CD14-positive monocyte (primary cell): ENCODE measurements around the gene C17orf114.
A peak's percentile ranks its signal among the peaks of the same experiment; 100 is the strongest.

Experiments used
- DNase-seq, 3 donors: peaks; one replicate each; pipeline ENCODE4 v3.0.0-alpha.2; 2011 to 2022
- H2AFZ ChIP-seq: 2 replicates; pipeline ENCODE4 v1.6.0; 2012; ENCODE audit warnings: mild to moderate bottlenecking, low read depth, low read length, inconsistent platforms; ENCODE audit not compliant: insufficient read depth, poor library complexity, severe bottlenecking
- H3K27ac ChIP-seq, 2 donors: 1 replicate in 1 of 2; 2 replicates in 1 of 2; pipeline ENCODE4 v1.5.1; 2012 to 2013; ENCODE audit warnings: low read length in 2 of 2, control low read depth in 1 of 2, inconsistent platforms in 1 of 2, low read depth in 1 of 2, mild to moderate bottlenecking in 1 of 2
- H3K27me3 ChIP-seq, 2 donors: one replicate each; pipeline versions ENCODE4 v1.6.0 to v1.6.1; 2011 to 2013; ENCODE audit warnings: low read length in 2 of 2; ENCODE audit not compliant: control insufficient read depth in 2 of 2, insufficient read depth in 2 of 2
- H3K36me3 ChIP-seq, 2 donors: replicated peaks in 1 of 2; 1 replicate in 1 of 2; 2 replicates in 1 of 2; pipeline versions ENCODE4 v1.5.1 to v1.6.1; 2012 to 2013; ENCODE audit warnings: low read length in 2 of 2, control low read depth in 1 of 2, inconsistent platforms in 1 of 2, mild to moderate bottlenecking in 1 of 2; ENCODE audit not compliant: insufficient read depth in 2 of 2, control insufficient read depth in 1 of 2
- H3K4me1 ChIP-seq, 2 donors: 1 replicate in 1 of 2; 2 replicates in 1 of 2; pipeline versions ENCODE4 v1.5.1 to v1.6.1; 2012 to 2013; ENCODE audit warnings: low read length in 2 of 2, control low read depth in 1 of 2, inconsistent platforms in 1 of 2, mild to moderate bottlenecking in 1 of 2, moderate library complexity in 1 of 2; ENCODE audit not compliant: insufficient read depth in 2 of 2, control insufficient read depth in 1 of 2
- H3K4me2 ChIP-seq: replicated peaks from 2 replicates; pipeline ENCODE3; 2012; ENCODE audit warnings: low read length, moderate library complexity, mild to moderate bottlenecking; ENCODE audit not compliant: poor library complexity, severe bottlenecking; ENCODE audit errors: extremely low read depth
- H3K4me3 ChIP-seq, 3 experiments: fragments of 200-600 bp in 1 of 3; sonication (generic) in 1 of 3; replicated peaks in 1 of 3; 1 replicate in 2 of 3; 2 replicates in 1 of 3; pipeline ENCODE4 v1.5.1; 2011 to 2013; ENCODE audit warnings: low read length in 3 of 3, mild to moderate bottlenecking in 3 of 3, control low read depth in 2 of 3, low read depth in 2 of 3, inconsistent platforms in 1 of 3, moderate library complexity in 1 of 3
- H3K79me2 ChIP-seq: 2 replicates; pipeline ENCODE4 v1.6.0; 2012; ENCODE audit warnings: mild to moderate bottlenecking, control low read depth, inconsistent platforms, low read length, moderate library complexity; ENCODE audit not compliant: insufficient read depth
- H3K9ac ChIP-seq: 2 replicates; pipeline ENCODE4 v1.6.0; 2017; ENCODE audit warnings: low read length, mild to moderate bottlenecking; ENCODE audit not compliant: insufficient read depth, poor library complexity, severe bottlenecking
- H3K9me3 ChIP-seq, 2 donors: replicated peaks in 1 of 2; 1 replicate in 1 of 2; 2 replicates in 1 of 2; pipeline versions ENCODE4 v1.5.1 to v1.6.1; 2012 to 2013; ENCODE audit warnings: low read length in 2 of 2, control low read depth in 1 of 2; ENCODE audit not compliant: control insufficient read depth in 1 of 2, insufficient read depth in 1 of 2
- H4K20me1 ChIP-seq: 2 replicates; pipeline ENCODE4 v1.6.0; 2012; ENCODE audit warnings: mild to moderate bottlenecking, low read length, control low read depth, moderate library complexity; ENCODE audit not compliant: insufficient read depth
- H3K27ac Mint-ChIP-seq, 7 donors: one replicate each; pipeline ENCODE4 v1.8.0; 2020; ENCODE audit warnings: mild to moderate bottlenecking in 7 of 7, mixed read lengths in 7 of 7, moderate library complexity in 6 of 7, inconsistent platforms in 2 of 7
- H3K27me3 Mint-ChIP-seq, 3 donors: one replicate each; pipeline ENCODE4 v1.8.0; 2021 to 2022; ENCODE audit warnings: low read depth in 3 of 3, mild to moderate bottlenecking in 3 of 3, mixed read lengths in 3 of 3, moderate library complexity in 3 of 3, inconsistent platforms in 1 of 3
- H3K36me3 Mint-ChIP-seq, 2 donors: one replicate each; pipeline ENCODE4 v1.8.0; 2020; ENCODE audit warnings: mixed read lengths in 2 of 2, inconsistent platforms in 1 of 2, mild to moderate bottlenecking in 1 of 2
- H3K4me1 Mint-ChIP-seq: one replicate; pipeline ENCODE4 v1.8.0; 2020; ENCODE audit warnings: mild to moderate bottlenecking, mixed read lengths
- H3K4me3 Mint-ChIP-seq, 2 donors: one replicate each; pipeline ENCODE4 v1.8.0; 2020; ENCODE audit warnings: mild to moderate bottlenecking in 2 of 2, mixed read lengths in 2 of 2, moderate library complexity in 1 of 2
- H3K9me3 Mint-ChIP-seq, 7 donors: one replicate each; pipeline ENCODE4 v1.8.0; 2020 to 2022; ENCODE audit warnings: mixed read lengths in 7 of 7, mild to moderate bottlenecking in 6 of 7, moderate library complexity in 6 of 7, inconsistent platforms in 2 of 7
- CTCF ChIP-seq: fragments of 200-600 bp; IDR thresholded peaks from one replicate; pipeline ENCODE4 v1.8.0; 2022; ENCODE audit warnings: antibody characterized with exemption, mild to moderate bottlenecking
- WGBS: methylation state at CpG from one replicate; pipeline ENCODE4 v1.1.5; 2013; ENCODE audit warnings: missing lambda C conversion rate; ENCODE audit not compliant: insufficient coverage; 5-methylcytosine and 5-hydroxymethylcytosine counted together
- intact Hi-C, 2 donors: fragments of 100-400 bp; cut with micrococcal nuclease; formaldehyde crosslinking; loops; one replicate each; pipeline versions ENCODE4 v1.15.0 to v1.15.1; 2023

C17orf114 gene

DNA sequence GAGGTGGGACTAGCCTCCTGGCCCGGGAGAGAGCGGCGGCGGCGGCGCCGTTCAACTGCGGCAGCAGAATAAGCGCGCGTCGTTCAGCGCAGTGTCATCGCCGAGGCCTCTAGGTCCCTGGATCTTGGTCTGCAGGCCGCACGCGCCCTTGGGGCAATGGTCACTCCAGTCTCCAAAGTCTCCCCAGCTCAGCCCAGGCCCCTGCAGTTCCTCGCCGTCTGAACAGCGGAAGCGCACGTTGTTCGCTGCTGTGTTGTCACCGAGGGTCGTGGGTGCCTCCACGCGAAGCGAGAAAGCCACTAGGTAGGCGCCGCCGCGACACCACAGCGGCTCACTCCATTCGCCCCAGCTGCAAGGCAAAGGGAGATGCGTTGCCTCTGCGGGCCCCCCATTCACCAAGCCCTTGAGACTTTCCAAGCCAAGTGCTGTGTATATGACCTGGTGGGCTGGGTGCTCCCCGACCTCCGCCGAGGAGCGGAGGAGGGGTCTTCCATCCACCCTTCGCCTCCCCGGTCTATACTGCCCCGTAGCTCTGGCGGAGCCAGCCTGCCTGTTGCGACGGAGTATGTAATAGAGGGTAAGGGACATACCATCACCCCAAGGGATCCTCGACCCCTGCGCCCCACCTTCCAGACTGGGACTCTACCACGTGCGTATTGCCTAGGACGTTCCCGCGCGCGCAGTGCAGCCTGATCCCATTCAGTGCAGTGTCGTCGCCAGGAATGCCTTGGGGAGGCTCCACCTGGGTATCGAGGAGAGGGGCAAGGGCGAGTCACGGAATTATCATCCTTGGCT, 16.6 kb downstream of the C17orf114 start:
- intact Hi-C loops: loop anchor here in 1 of 2 donors (2.0 to 5.0 kb wide), 2 partner anchors 15 to 102 kb away; partner anchors contain the start of gene TM4SF5
- Mint-ChIP-seq H3K27ac (peak overlapping the region in 1 of 7 donors; percentile 30), H3K4me1 (peaks cover 43% of the 10 kb centered on the region), H3K4me3 (peak overlapping the region; percentile 64 to 89), H3K9me3 (peaks cover 3 to 35% (median 9%) of the 10 kb centered on the region in 7 donors), H3K36me3 (peaks cover 10 to 24% of the 10 kb centered on the region in 2 donors), H3K27me3 (peaks cover 77 to 90% (median 85%) of the 10 kb centered on the region in 3 donors)
- Histone ChIP-seq H3K9me3 (peaks cover 2 to 14% of the 10 kb centered on the region in 2 donors), H4K20me1 (peaks cover 3% of the 10 kb centered on the region), H3K27ac (no peak overlapping the region), H2AFZ (peak overlapping the region; percentile 31), H3K4me2 (peak overlapping the region; percentile 46), H3K9ac (no peak overlapping the region), H3K4me3 (peak overlapping the region in 1 of 3 experiments; percentile 18), H3K4me1 (peaks cover 35 to 43% of the 10 kb centered on the region in 2 donors), H3K27me3 (peaks cover 43 to 78% of the 10 kb centered on the region in 2 donors), H3K36me3 (no peaks in the 10 kb centered on the region), H3K79me2 (no peaks in the 10 kb centered on the region)
- TF ChIP-seq CTCF: no peak
- WGBS: 6% methylated on average over 51 of the region's 61 CpGs
- DNase-seq: peak in 2 of 3 donors; percentile 23 to 24

DNA sequence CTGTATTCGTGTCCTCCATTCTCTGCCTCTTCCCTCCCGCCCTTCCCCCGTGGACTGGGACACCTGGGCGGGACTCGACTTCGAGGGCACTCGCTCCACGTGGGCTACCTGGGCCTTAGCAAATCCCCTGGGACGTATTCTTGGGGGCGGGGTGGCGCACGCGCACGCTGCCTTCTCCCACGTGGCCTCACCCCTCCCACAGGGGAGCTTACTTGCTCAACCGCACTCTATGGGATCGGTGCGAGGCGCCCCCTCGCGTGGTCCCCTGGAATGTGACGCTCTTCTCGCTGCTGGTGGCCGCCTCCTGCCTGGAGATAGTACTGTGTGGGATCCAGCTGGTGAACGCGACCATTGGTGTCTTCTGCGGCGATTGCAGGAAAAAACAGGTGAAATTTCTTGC, 19.5 kb downstream of the C17orf114 start:
- Histone ChIP-seq H3K4me3 (no peak overlapping the region), H3K36me3 (no peaks in the 10 kb centered on the region), H3K4me1 (peaks cover 22% of the 10 kb centered on the region in 2 donors), H2AFZ (no peak overlapping the region), H3K27me3 (peaks cover 37 to 68% of the 10 kb centered on the region in 2 donors), H4K20me1 (no peaks in the 10 kb centered on the region), H3K79me2 (no peaks in the 10 kb centered on the region), H3K4me2 (no peak overlapping the region), H3K9ac (no peak overlapping the region), H3K9me3 (peaks cover 2 to 11% of the 10 kb centered on the region in 2 donors), H3K27ac (no peak overlapping the region)
- Mint-ChIP-seq H3K27ac (no peak overlapping the region), H3K4me1 (peaks cover 30% of the 10 kb centered on the region), H3K27me3 (peaks cover 71 to 87% (median 81%) of the 10 kb centered on the region in 3 donors), H3K4me3 (peak overlapping the region in 1 of 2 donors; percentile 81), H3K9me3 (peaks cover 3 to 32% (median 7%) of the 10 kb centered on the region in 7 donors), H3K36me3 (peaks cover 3 to 13% of the 10 kb centered on the region in 2 donors)
- TF ChIP-seq CTCF: peak; percentile 26
- intact Hi-C loops: no loop called here
- DNase-seq: peak in 2 of 3 donors; percentile 54 to 55
- 31% methylated on average over 19 of the region's 28 CpGs for WGBS
